H9 (cell line): ENCODE results near the gene PRDX3. TPM values are rescaled to one million over a fixed set of nuclear protein-coding genes. Genes with fewer than 3 reads are reported as not detected.

ENCODE experiments used
- DNase-seq: peaks from one replicate; pipeline ENCODE4 v3.0.0-alpha.2; 2017
- H2AFZ ChIP-seq: one replicate; pipeline ENCODE4 v1.6.1; 2013; ENCODE audit warnings: mild to moderate bottlenecking, low read length, control low read depth, moderate library complexity
- H2AK5ac ChIP-seq: 2 replicates; pipeline ENCODE4 v1.6.1; 2013; ENCODE audit warnings: low read length, control low read depth, mixed read lengths; ENCODE audit not compliant: insufficient read length
- H2BK120ac ChIP-seq: one replicate; pipeline ENCODE4 v1.6.1; 2013; ENCODE audit warnings: low read depth, mild to moderate bottlenecking, low read length, control low read depth, inconsistent platforms; ENCODE audit not compliant: poor library complexity, severe bottlenecking
- H2BK12ac ChIP-seq: 2 replicates; pipeline ENCODE4 v1.6.1; 2013; ENCODE audit warnings: low read length, control low read depth, mixed read lengths, low read depth; ENCODE audit not compliant: insufficient read length
- H2BK15ac ChIP-seq: 2 replicates; pipeline ENCODE4 v1.6.1; 2013; ENCODE audit warnings: low read depth, low read length, control low read depth
- H2BK20ac ChIP-seq: one replicate; pipeline ENCODE4 v1.6.1; 2013; ENCODE audit warnings: low read depth, mild to moderate bottlenecking, low read length, control low read depth, inconsistent platforms; ENCODE audit not compliant: poor library complexity, severe bottlenecking
- H2BK5ac ChIP-seq: 2 replicates; pipeline ENCODE4 v1.6.1; 2013; ENCODE audit warnings: low read length, control low read depth, mixed read lengths; ENCODE audit not compliant: insufficient read length
- H3K14ac ChIP-seq: 2 replicates; pipeline ENCODE4 v1.6.1; 2013; ENCODE audit warnings: low read length, control low read depth; ENCODE audit not compliant: insufficient read depth
- H3K18ac ChIP-seq: 2 replicates; pipeline ENCODE4 v1.6.1; 2013; ENCODE audit warnings: low read depth, mild to moderate bottlenecking, mixed read lengths, low read length, control low read depth; ENCODE audit not compliant: insufficient read length
- H3K23ac ChIP-seq: 2 replicates; pipeline ENCODE4 v1.6.1; 2013; ENCODE audit warnings: low read length, control low read depth, mixed read lengths, low read depth; ENCODE audit not compliant: insufficient read length
- H3K23me2 ChIP-seq: 2 replicates; pipeline ENCODE4 v1.6.1; 2013; ENCODE audit warnings: low read depth, mild to moderate bottlenecking, mixed read lengths, low read length, control low read depth; ENCODE audit not compliant: insufficient read length, poor library complexity, severe bottlenecking
- H3K27ac ChIP-seq: 2 replicates; pipeline ENCODE4 v1.5.1; 2013; ENCODE audit warnings: low read length, control low read depth, mixed read lengths, low read depth; ENCODE audit not compliant: insufficient read length
- H3K27me3 ChIP-seq: 2 replicates; pipeline ENCODE4 v1.6.1; 2013; ENCODE audit warnings: low read length, control low read depth, inconsistent platforms; ENCODE audit not compliant: insufficient read depth
- H3K4ac ChIP-seq: 2 replicates; pipeline ENCODE4 v1.6.1; 2013; ENCODE audit warnings: low read depth, mild to moderate bottlenecking, control low read depth, inconsistent platforms, low read length, moderate library complexity
- H3K4me1 ChIP-seq: 2 replicates; pipeline ENCODE4 v1.6.1; 2013; ENCODE audit warnings: low read length, control low read depth, inconsistent platforms; ENCODE audit not compliant: insufficient read depth
- H3K4me2 ChIP-seq: 2 replicates; pipeline ENCODE4 v1.6.1; 2013; ENCODE audit warnings: low read length, control low read depth, mixed read lengths; ENCODE audit not compliant: insufficient read length, insufficient read depth
- H3K56ac ChIP-seq: 2 replicates; pipeline ENCODE4 v1.6.1; 2013; ENCODE audit warnings: low read depth, mild to moderate bottlenecking, mixed read lengths, low read length, control low read depth; ENCODE audit not compliant: insufficient read length
- H3K79me1 ChIP-seq: 2 replicates; pipeline ENCODE4 v1.6.1; 2013; ENCODE audit warnings: low read depth, mild to moderate bottlenecking, moderate library complexity, low read length, control low read depth, inconsistent platforms; ENCODE audit not compliant: insufficient read depth, poor library complexity, severe bottlenecking
- H3K79me2 ChIP-seq: 2 replicates; pipeline ENCODE4 v1.6.1; 2013; ENCODE audit warnings: low read length, control low read depth, inconsistent platforms; ENCODE audit not compliant: insufficient read depth
- H3K9ac ChIP-seq: 2 replicates; pipeline ENCODE4 v1.6.1; 2013; ENCODE audit warnings: low read length, control low read depth, mixed read lengths; ENCODE audit not compliant: insufficient read length; ENCODE audit errors: extremely low read depth
- H3K9me3 ChIP-seq: one replicate; pipeline ENCODE4 v1.6.1; 2013; ENCODE audit warnings: low read depth, low read length, inconsistent platforms; ENCODE audit not compliant: control insufficient read depth
- H3T11ph ChIP-seq: one replicate; pipeline ENCODE4 v1.6.1; 2013; ENCODE audit warnings: mild to moderate bottlenecking, low read length, control low read depth, inconsistent platforms
- H4K20me1 ChIP-seq: one replicate; pipeline ENCODE4 v1.6.1; 2013; ENCODE audit not compliant: control insufficient read depth, insufficient read length, insufficient read depth
- H4K5ac ChIP-seq: 2 replicates; pipeline ENCODE4 v1.6.1; 2013; ENCODE audit warnings: low read depth, mild to moderate bottlenecking, mixed read lengths, low read length, control low read depth; ENCODE audit not compliant: insufficient read length
- H4K8ac ChIP-seq: replicated peaks from 2 replicates; pipeline ENCODE4 v1.6.1; 2013; ENCODE audit warnings: low read length, control low read depth, mixed read lengths, low read depth; ENCODE audit not compliant: insufficient read length
- H4K91ac ChIP-seq: 2 replicates; pipeline ENCODE4 v1.6.1; 2013; ENCODE audit warnings: low read depth, mild to moderate bottlenecking, moderate library complexity, mixed read lengths, low read length, control low read depth; ENCODE audit not compliant: insufficient read length
- H3K27ac Mint-ChIP-seq, 3 experiments: 2 replicates in 2 of 3; 3 replicates in 1 of 3; pipeline ENCODE4 v1.8.0; 2020 to 2021; ENCODE audit warnings: mixed read lengths in 3 of 3, mild to moderate bottlenecking in 1 of 3, moderate library complexity in 1 of 3
- H3K27me3 Mint-ChIP-seq: 2 replicates; pipeline ENCODE4 v1.8.0; 2021; ENCODE audit warnings: low read depth, mild to moderate bottlenecking, moderate library complexity, mixed read lengths
- H3K36me3 Mint-ChIP-seq, 3 experiments: 2 replicates in 2 of 3; 3 replicates in 1 of 3; pipeline ENCODE4 v1.8.0; 2020 to 2021; ENCODE audit warnings: low read depth in 3 of 3, mixed read lengths in 3 of 3; ENCODE audit not compliant: insufficient read depth in 1 of 3
- H3K4me1 Mint-ChIP-seq, 2 experiments: 2 replicates each; pipeline ENCODE4 v1.8.0; 2020; ENCODE audit warnings: mixed read lengths in 2 of 2
- H3K4me3 Mint-ChIP-seq, 2 experiments: 2 replicates in 1 of 2; 3 replicates in 1 of 2; pipeline ENCODE4 v1.8.0; 2020 to 2021; ENCODE audit warnings: mild to moderate bottlenecking in 2 of 2, mixed read lengths in 2 of 2, moderate library complexity in 1 of 2
- H3K9me3 Mint-ChIP-seq, 2 experiments: 2 replicates in 1 of 2; 3 replicates in 1 of 2; pipeline ENCODE4 v1.8.0; 2020; ENCODE audit warnings: mild to moderate bottlenecking in 2 of 2, mixed read lengths in 2 of 2, moderate library complexity in 1 of 2
- WGBS: extraction: QIAGEN DNeasy Blood & Tissue Kit; methylation state at CpG from one replicate; pipeline ENCODE4 v1.1.7; 2013; ENCODE audit warnings: missing lambda C conversion rate, low lambda C conversion rate, mixed read lengths; ENCODE audit not compliant: insufficient read length; ENCODE audit errors: extremely low coverage; 5-methylcytosine and 5-hydroxymethylcytosine counted together
- total RNA-seq: library from RNA; stranded (reverse); gene quantifications from 2 replicates; pipeline ENCODE4 v1.2.1, GENCODE V29; 2021
- TF ChIP-seq, protein P1 (sequence below): fragments of 200-600 bp; sonication (generic); conservative IDR thresholded peaks from 3 replicates; pipeline ENCODE4 v1.8.0; 2021; ENCODE audit warnings: antibody characterized with exemption, mild to moderate bottlenecking

PRDX3 gene
- total RNA-seq, 1 experiment from 2014 or later: 181 TPM

DNA sequence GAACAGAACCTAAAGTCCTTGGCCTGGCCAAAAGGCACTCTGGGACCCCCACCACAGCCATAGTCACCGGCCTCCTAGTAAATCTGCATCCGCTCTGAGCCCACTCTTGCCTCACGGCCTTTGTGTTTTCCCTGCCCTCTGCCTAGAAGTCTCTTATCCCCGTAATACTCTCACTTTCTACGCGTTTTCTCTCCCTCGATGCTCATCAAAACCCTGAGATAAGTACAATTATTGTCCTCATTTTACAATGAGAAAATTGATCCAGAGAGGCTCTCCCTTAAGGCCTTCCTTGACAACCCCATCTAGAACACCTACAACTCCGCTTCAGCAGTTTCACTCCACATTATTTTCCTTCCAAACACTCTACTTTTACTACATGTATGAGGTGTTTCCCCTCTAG is 11.6 kb downstream of the PRDX3 start:
- Histone ChIP-seq H3K23ac (no peak overlapping the region), H3T11ph (no peak overlapping the region), H2BK5ac (no peak overlapping the region), H3K27ac (no peak overlapping the region), H3K79me1 (no peaks in the 10 kb centered on the region), H3K4me2 (no peak overlapping the region), H3K4ac (no peak overlapping the region), H4K8ac (no peak overlapping the region), H2AFZ (no peak overlapping the region), H3K23me2 (peaks cover 5% of the 10 kb centered on the region), H3K4me1 (no peaks in the 10 kb centered on the region), H3K27me3 (no peaks in the 10 kb centered on the region), H2BK20ac (no peak overlapping the region), H3K56ac (no peak overlapping the region), H2AK5ac (no peak overlapping the region), H4K20me1 (no peaks in the 10 kb centered on the region), H4K5ac (no peak overlapping the region), H2BK12ac (no peak overlapping the region), H3K18ac (no peak overlapping the region), H2BK120ac (no peak overlapping the region), H3K79me2 (no peaks in the 10 kb centered on the region), H2BK15ac (no peak overlapping the region), H3K14ac (no peak overlapping the region), H3K9me3 (no peaks in the 10 kb centered on the region), H3K9ac (no peak overlapping the region), H4K91ac (no peak overlapping the region)
- DNase-seq: no peak
- TF ChIP-seq, protein P1, sequence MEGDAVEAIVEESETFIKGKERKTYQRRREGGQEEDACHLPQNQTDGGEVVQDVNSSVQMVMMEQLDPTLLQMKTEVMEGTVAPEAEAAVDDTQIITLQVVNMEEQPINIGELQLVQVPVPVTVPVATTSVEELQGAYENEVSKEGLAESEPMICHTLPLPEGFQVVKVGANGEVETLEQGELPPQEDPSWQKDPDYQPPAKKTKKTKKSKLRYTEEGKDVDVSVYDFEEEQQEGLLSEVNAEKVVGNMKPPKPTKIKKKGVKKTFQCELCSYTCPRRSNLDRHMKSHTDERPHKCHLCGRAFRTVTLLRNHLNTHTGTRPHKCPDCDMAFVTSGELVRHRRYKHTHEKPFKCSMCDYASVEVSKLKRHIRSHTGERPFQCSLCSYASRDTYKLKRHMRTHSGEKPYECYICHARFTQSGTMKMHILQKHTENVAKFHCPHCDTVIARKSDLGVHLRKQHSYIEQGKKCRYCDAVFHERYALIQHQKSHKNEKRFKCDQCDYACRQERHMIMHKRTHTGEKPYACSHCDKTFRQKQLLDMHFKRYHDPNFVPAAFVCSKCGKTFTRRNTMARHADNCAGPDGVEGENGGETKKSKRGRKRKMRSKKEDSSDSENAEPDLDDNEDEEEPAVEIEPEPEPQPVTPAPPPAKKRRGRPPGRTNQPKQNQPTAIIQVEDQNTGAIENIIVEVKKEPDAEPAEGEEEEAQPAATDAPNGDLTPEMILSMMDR: no peak
- no CpG with 5 or more reads among the region's 8 CpGs for WGBS
- Mint-ChIP-seq H3K4me3 (peak overlapping the region in 1 of 2 experiments; percentile 88; a peak in 3 of 5 replicates), H3K27ac (peak overlapping the region in 1 of 3 experiments; percentile 29; a peak in 2 of 7 replicates), H3K4me1 (peaks cover 13 to 22% of the 10 kb centered on the region in 2 experiments), H3K9me3 (no peaks in the 10 kb centered on the region), H3K36me3 (peaks cover 24 to 51% (median 43%) of the 10 kb centered on the region in 3 experiments), H3K27me3 (no peaks in the 10 kb centered on the region)
